GM21423 (cell line): ENCODE measurements around the gene BICC1.

Experiments
- ATAC-seq: cut with Tn5 transposase; IDR thresholded peaks from one replicate; pipeline ENCODE4 v1.9.1; 2021; ENCODE audit warnings: mild to moderate bottlenecking, moderate library complexity; ENCODE audit not compliant: unreplicated experiment

Gene BICC1

DNA sequence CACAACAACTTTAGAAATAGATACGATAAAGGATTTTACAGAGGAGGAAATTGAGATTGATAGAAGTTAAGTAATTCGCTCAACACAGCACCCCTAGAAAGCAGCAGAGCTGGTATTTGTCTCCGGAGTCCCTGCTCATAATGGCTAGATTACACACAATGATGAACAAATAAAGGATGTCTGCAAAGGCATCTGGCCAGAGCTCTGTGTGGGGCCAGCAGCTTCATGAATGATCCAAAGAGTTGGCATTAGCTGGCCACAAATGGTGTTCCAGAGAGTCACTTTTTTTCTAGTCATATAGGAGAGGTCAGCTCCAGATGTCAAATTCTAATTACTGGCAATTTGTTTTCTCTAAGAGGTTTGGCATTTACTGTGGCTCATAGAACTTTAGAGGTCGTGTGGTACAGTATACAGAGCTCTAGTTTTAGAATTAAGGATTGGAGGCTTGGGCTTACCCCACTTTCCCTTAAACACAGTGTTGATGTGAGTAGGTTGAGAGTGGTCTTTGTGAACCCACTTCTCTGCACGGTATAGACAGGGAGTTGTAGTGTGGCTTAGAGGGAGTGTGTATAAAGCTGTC, 186.2 kb downstream of the BICC1 start:
- no peak for ATAC-seq

DNA sequence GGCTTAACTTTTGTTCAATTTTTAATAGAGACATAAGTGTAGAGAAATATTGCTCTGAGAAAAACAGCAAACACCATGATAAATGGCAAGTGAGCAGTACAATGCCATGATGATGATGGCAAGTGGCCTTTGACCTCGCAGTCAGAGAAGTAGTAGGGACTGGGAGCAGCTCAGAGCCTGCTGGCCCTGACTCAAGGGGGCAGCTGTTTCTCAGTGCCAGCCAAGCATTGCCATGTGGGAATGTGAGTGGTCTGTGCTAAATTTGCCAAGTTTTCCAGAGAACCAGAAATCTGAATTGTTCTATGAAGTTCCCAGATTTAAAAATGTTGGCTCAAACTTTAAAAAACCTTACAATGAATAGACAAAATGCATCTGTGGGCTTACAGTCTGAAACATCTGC, 187.9 kb downstream of the BICC1 start:
- ATAC-seq: no peak

DNA sequence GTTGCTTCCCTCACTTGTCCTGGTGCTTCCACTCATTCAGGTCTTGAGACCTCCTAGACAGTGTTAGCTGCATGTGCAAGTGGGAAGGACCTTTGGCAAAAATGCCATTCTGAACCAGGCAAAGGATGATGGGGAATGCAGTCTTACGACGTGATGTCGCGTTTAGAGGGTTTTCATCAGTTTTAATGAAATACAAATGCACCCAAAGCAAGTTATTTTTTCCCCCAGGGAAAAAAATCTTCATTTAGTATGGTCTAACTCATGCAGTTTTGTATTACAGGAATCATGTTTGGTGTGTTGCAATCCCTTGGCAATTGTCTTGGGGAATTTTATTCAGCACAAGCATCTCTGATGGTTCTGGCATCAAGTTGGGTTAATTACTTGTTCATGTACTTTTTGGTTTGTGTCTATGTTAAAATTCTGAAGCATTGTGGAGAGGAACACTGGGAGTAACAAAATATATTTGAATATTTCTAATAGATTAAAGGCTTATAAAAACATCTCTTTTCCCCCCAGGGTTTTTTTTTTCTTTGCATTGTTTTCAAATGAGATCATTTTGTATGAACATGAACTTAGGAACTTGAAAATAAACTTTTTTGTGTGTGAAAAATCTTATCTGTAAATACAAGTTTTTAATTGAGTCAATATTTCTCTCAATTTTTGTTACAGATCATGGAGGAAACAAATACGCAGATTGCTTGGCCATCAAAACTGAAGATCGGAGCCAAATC, 188.9 kb downstream of the BICC1 start:
- ATAC-seq: no peak

DNA sequence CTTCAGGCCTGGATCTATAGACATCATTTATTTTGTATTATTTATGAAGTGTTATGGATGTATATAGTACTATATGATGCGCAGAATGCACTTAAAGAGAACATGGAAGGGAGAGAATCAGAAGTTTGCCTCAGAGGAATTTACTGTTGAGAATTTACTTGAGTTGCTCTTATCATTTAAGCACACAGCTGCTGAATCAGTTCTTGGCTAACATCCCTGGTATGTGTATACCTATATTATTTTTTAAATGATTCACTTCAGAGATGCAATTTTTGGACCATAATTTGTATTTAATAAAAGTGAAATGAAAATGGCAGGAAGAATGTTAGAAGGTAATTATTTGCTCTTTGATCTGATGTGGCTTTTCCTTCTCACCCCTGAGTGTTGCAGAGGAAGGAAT, 191.6 kb downstream of the BICC1 start:
- ATAC-seq: no peak

DNA sequence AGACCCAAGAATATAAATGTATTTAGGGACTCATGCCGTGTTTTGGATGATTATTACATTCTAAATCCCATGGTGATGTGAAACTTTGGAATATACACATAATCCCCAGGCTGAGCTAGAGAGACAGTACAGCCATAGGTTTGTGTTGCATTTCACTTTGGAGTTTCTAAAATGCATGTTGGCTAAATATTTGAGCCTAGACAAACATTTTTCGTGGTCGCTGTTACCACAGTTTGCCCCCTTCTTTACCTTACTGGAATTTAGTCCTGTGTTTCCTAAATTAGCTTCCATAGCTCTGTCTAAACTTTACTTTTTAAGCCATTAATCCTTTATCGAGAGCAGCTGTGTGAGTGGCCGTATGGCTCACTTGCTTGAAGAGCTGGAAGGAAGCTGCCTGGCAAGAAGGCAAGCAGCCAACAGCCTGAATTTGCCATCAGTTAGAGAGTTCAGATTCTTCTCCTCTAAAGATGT, 192.0 kb downstream of the BICC1 start:
- ATAC-seq: no peak

DNA sequence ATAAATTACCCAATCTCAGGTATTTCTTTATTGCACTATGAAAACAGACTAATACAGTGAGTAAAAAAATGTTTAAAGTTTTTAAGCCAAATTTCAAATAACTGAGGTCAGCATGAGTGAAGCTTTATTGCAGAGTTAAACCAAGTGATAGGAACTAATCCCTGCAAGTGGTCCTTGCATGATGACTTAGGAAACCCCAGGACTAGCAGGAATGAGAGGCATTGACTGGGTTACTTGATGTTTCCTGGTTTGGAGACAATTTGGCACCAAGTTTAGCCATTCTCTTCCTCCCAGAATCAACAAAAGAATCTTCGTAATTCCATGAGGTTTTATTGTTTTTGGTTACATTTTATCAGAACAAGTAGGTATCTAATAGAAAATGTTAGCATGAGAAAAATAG, 194.2 kb downstream of the BICC1 start:
- no peak for ATAC-seq

DNA sequence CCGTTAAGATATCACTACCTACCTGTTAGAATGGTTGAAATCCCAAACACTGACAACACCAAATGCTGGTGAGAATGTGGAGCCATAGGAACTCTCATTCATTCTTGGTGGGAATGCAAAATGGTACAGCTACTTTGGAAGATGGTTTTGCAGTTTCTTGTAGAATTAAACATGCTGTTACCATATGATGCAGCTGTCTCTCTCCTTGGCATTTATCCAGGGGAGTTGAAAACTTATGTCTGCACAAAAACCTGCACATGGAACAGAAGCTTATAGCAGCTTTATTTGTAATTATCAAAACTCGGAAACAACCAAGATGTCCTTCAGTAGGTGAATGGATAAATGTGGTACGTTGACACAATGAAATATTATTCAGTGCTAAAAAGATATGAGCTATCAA, 199.5 kb downstream of the BICC1 start:
- no peak for ATAC-seq

DNA sequence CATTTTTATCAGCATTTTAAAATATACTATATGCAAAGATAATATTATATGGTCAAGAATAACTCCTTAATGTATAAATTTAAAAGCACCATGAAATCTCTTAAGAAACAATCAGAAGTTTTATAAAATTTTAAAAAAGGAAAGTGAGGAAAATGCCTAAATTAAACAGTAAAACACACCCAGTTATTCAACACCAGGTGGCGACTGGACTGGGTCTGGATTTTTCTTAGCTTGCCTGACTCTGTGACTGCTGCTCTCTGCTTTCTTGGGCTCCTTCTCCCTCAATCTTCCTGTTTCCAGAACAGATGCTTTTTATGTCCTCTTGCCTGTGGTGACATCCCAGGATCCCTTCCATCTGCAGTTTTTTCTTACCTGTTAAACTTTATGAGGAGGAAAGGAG, 200.3 kb downstream of the BICC1 start:
- ATAC-seq: no peak

DNA sequence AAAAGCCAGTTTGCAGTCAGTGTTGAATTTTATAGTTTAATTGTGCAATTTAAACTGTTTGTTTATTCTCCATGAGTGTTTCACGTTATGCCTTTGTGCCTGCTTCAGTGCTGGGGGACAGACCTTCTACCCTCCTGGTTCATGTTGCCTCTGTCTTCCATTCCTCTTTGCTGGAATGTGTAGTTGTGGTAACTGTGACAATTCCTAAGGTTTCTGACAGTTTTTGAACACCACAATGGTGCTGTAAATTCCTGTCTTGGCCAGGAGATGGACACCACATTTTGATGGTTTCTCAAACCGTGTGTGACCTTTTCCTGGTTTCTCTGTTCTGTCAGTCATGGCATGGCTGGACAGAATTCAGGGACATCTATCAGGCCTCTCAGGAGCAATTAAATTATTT, 201.7 kb downstream of the BICC1 start:
- no peak for ATAC-seq

DNA sequence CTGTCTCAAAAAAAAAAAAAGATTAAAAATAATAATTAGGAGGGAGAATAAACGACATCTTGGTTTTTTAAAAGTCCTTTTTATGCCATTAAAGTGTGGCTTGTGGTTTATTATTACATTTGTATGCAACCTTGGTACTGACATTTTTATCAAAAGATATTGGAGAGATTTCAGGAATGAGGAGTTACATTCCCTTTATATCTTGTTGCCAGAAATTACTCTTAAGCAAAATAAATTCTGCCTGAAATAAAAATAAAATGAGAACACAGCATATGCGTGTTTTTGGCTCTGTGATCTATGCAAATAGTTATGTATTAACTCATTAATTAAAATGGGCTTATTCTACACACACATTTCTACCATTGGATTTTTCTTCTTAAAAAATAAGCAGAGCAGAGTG, 202.4 kb downstream of the BICC1 start:
- ATAC-seq: no peak

DNA sequence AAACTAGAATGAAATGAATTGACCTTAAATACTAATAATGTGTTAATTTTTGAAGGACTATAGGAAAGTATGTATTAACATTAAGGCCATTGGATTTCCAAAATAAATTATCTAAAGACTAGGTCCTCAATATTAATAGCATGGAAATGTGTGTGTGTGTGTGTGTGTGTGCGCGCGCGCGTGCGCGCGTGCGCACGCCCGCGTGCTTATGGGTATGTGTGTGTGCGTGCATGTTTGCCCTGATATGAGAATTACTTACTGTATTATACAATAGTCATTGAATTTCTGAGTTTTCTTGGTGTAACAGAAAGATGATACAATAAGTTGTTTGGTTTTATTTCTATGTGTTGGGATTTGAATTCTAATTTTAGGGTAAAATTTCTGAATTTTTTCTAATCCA, 205.9 kb downstream of the BICC1 start:
- no peak for ATAC-seq

DNA sequence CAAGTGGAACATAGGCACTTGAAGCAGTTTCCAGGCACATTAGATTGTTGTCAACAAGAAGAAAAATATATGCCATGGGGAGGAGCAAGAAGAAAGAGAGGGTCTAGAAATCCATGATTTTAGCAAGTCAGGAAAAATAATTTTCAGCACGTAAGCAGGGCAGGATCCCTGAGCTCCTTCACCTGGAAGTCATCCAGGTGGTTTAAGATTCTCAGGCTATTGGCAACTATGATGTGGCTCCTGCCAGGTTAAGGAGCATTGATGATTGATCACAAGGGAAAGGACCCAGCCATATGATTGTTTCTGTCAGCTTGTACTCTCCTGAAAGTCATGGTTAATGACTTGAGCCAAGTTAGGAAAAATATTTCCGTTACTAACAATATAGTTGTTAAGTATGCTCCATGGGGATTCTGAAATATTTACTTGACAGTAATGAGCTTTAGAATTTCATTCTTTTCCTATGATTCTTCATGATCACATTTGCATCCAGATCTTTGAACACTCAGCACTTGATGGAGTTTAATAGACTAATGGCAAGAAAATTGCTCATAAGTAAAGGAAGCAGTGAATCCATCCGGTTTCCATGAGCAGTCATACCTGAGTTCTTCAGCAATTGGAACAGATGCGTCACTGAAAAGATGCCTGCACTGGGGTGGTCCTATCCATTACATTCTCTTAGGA, 209.1 kb downstream of the BICC1 start:
- no peak for ATAC-seq

DNA sequence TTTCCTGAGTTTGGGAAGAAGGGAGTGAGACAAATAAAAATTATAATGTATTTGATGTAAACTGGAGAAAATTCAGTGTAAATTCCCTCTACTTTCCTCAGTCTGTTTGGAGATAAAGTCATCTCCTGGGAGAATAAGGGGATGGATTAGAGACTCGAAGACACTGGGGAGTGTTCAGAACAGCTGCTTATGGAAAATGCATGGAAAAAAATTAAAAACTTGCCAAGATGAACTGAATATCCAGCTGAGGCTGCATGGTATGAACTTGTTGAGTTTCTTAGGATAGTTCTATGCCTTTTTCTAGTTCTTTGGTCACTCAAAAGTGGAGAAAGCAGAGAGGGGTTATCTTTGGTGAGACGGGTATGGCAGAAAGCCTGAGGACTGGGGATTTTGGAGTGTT, 210.5 kb downstream of the BICC1 start:
- no peak for ATAC-seq

DNA sequence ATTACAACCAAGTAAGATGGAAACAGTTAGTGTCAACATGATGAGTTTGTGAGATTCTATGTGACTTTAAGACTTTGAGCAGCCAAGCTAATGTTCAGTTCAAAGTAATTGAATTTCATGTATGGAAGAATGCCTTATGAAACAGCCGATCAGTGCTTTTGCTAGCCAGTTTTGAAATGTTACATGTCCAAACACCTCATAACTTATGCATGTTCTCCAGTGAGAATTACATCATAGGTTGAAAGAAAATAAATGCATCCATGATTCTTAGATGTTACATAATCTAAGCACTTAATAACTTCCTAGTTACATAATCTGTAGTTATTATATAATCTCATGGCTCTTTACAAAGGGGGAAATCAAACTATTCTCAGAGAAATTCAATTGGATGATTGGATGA, 211.3 kb downstream of the BICC1 start:
- ATAC-seq: no peak

DNA sequence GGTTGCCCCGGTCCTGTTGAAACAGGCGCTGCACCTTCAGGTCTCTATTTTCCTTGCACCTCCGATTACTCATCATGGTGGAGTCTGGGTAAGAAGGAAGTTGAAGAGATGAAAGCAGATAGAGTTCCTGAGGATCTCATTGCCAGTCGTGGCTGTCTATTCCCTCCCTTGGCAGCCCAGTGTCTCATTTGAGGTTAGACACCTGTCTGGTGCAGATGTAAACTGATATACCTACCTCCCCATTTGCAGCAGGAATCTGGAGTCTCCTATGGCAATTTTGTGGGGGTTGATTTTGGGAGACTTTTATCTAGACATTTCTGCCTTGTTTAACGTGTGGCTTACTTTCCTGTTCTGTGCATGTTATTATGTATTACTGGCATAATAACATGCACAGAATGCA, 212.1 kb downstream of the BICC1 start:
- ATAC-seq: no peak

DNA sequence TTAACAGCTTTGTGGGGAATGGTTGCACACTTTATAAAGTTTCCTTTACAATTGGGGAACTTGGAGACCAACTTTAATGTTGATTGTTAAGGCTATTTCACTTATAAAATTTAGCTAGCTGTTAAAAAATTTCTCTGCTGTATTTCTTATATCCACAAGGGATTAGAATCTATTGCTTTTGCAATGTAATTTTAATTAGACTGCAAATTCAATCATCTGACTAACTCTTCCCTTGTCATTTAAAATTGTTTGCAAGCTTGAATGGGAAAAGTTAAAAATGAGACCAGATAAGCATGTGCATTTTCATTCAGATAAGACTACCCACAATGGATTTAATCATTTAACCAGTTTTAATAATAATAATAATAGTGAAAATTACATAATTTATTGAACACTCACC, 213.2 kb downstream of the BICC1 start:
- no peak for ATAC-seq

DNA sequence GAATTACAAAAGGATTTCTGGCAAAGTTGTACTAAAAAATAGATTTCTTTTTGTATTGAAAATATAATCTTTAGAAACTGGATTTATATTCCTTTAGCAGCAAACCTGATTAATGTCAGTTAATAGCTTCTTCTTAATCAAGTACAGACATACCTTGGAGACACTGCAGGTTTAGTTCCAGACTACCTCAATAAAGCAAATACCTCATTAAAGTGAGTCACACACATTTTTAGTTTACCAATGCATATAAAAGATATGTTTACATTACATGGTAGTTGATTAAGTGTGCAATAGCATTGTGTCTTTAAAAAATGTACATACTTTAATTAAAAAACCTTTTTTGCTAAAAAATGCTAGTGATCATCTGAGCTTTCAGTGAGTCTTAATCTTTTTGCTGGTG, 215.0 kb downstream of the BICC1 start:
- no peak for ATAC-seq

DNA sequence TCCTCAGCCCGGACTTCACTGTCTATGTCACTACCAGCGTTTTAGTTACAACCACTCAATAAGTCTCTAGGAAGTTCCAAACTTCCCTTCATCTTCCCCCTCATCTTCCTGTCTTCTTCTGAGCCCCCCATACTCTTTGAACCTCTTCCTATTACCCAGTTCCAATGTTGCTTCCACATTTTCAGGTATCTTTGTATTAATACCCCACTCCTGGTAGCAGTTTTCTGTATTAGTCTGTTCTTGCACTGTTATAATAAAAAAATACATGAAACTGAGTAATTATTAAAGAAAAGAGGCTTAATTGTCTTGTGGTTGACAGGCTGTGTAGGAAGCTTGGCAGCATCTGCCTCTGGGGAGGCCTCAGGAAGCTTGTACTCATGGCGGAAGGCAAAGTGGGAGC, 218.6 kb downstream of the BICC1 start:
- no peak for ATAC-seq

DNA sequence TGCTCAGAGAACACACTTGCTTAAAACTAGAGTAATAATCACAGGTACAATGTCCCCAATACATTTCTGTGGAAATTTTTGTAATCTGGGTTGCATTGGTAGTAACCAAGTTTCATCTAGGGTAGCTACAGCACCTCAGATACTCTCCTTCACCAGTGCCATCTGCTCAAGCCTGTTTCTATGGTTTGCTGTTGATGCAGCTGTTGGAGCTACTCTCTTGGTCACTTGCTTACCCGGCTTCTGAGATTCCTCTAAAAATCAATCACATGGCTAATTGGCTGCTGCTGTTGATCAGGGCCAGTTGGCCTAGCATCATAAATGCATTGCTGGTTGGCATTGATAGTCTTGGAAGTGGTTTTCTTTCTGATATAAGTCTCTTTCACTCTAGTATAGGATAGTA, 220.8 kb downstream of the BICC1 start:
- ATAC-seq: no peak

DNA sequence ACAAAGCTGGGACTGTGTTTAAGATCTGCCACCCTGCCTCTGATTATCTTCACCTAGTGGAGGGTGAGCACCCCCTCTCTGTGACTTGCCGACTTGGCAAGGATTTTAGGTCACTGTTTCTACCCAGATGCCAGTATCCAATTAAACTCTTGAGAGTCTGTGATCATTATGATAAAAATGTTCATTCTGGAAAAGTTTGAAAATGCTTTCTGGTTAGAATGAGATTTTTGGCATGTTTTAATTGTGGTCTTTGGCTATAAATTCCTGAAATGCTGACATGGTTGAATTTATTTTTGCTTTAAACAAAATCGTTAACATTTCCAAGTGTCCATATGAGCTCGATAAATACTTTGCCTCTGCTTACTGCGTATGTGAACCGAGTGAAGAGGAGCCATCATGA, 221.4 kb downstream of the BICC1 start:
- no peak for ATAC-seq

DNA sequence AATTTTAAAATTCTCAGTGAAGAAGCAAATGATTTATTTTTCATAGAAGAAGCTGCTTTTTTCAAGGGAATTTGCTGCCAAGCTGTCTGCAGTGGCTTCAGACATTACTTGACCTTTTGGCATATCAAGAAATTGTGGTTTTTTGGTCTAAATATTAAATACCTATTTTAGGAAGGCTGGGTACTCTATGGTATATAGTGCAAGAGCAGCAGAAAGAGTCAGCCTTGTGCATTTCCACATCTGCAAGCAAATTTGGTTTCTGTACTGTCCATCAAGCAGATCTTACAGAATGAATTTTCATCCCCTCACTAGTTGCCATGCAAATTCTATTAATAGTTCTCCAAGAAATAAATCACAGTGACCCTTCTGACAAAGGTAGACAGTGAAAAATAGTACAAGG, 222.0 kb downstream of the BICC1 start:
- ATAC-seq: no peak

DNA sequence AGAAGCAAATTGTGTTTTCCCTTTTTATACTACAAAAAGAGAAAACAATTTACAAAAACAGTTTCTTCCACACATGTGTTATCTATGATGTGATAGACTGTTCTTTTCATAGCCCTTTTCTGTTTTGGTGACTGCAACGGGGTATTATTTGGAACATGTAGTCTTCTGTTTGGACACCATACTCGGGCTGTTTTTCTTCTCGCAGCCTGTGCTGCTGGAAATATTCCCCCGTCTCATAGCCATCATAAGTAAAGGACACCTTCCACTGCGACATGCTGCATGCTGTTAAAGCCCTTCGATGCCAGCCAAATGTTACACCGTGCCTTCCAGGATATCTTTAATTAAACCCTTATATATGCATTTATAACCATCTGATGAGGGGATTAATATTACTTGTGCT, 222.4 kb downstream of the BICC1 start:
- no peak for ATAC-seq
